Ishikawa (cell line): Measurements from ENCODE around the gene ABCB8.

ENCODE experiments used
- CEBPB ChIP-seq: IDR thresholded peaks from 2 replicates; pipeline ENCODE4 v1.6.1; 2012
- CREB1 ChIP-seq: IDR thresholded peaks from 2 replicates; pipeline ENCODE4 v1.6.1; 2012; ENCODE audit warnings: low read depth
- EGR1 ChIP-seq: IDR thresholded peaks from 2 replicates; pipeline ENCODE4 v1.6.1; 2012
- EP300 ChIP-seq: IDR thresholded peaks from 2 replicates; pipeline ENCODE4 v1.6.1; 2012; ENCODE audit warnings: borderline replicate concordance
- FOXM1 ChIP-seq: IDR thresholded peaks from 2 replicates; pipeline ENCODE4 v1.6.1; 2012; ENCODE audit warnings: low read depth, borderline replicate concordance
- MAX ChIP-seq: IDR thresholded peaks from 2 replicates; pipeline ENCODE4 v1.6.1; 2012
- NFIC ChIP-seq: IDR thresholded peaks from 2 replicates; pipeline ENCODE4 v1.6.1; 2012
- RAD21 ChIP-seq: IDR thresholded peaks from 2 replicates; pipeline ENCODE4 v1.6.1; 2012; ENCODE audit warnings: low read depth
- REST ChIP-seq: IDR thresholded peaks from 2 replicates; pipeline ENCODE4 v1.6.1; 2012; ENCODE audit warnings: low read depth, mild to moderate bottlenecking
- TAF1 ChIP-seq: IDR thresholded peaks from 2 replicates; pipeline ENCODE4 v1.6.1; 2012; ENCODE audit warnings: low read depth, mild to moderate bottlenecking
- TCF12 ChIP-seq: IDR thresholded peaks from 2 replicates; pipeline ENCODE4 v1.6.1; 2012; ENCODE audit warnings: low read depth
- TEAD4 ChIP-seq: IDR thresholded peaks from 2 replicates; pipeline ENCODE4 v1.6.1; 2012
- YY1 ChIP-seq: IDR thresholded peaks from 2 replicates; pipeline ENCODE4 v1.6.1; 2012; ENCODE audit warnings: low read depth
- ZBTB7A ChIP-seq: IDR thresholded peaks from 2 replicates; pipeline ENCODE4 v1.6.1; 2012; ENCODE audit warnings: low read depth
- TF ChIP-seq, protein P1 (sequence below): IDR thresholded peaks from 2 replicates; pipeline ENCODE4 v1.6.1; 2012

ABCB8 gene

GRCh38 chr7:151046603-151047573 lies 18.6 kb downstream of the ABCB8 start:
- TF ChIP-seq REST = no peak
- no peak for TF ChIP-seq RAD21
- TF ChIP-seq MAX = no peak
- no peak for TF ChIP-seq FOXM1
- TF ChIP-seq, protein P1, sequence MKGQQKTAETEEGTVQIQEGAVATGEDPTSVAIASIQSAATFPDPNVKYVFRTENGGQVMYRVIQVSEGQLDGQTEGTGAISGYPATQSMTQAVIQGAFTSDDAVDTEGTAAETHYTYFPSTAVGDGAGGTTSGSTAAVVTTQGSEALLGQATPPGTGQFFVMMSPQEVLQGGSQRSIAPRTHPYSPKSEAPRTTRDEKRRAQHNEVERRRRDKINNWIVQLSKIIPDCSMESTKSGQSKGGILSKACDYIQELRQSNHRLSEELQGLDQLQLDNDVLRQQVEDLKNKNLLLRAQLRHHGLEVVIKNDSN = no peak
- TF ChIP-seq ZBTB7A = no peak
- TF ChIP-seq EGR1 = no peak
- no peak for TF ChIP-seq TEAD4

GRCh38 chr7:151047976-151048815 lies 19.9 kb downstream of the ABCB8 start, which contains the start of gene ASIC3:
Gene ASIC3 (plus strand): TSS chr7:151048531. CDS start chr7:151048886, 355 bp downstream.
- TF ChIP-seq REST (no peak), RAD21 (no peak), EGR1 (no peak), EP300 (no peak), CEBPB (no peak), MAX (no peak), YY1 (no peak), NFIC (no peak; the same call in 1 of the 2 replicates), TEAD4 (no peak), TCF12 (no peak), TAF1 (no peak), CREB1 (no peak), FOXM1 (no peak), ZBTB7A (no peak)
- TF ChIP-seq, protein P1 = no peak

DNA sequence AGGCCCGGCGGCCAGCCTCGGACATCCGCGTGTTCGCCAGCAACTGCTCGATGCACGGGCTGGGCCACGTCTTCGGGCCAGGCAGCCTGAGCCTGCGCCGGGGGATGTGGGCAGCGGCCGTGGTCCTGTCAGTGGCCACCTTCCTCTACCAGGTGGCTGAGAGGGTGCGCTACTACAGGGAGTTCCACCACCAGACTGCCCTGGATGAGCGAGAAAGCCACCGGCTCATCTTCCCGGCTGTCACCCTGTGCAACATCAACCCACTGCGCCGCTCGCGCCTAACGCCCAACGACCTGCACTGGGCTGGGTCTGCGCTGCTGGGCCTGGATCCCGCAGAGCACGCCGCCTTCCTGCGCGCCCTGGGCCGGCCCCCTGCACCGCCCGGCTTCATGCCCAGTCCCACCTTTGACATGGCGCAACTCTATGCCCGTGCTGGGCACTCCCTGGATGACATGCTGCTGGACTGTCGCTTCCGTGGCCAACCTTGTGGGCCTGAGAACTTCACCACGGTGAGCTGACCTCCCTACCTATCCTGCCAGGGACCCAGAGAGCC lies 20.7 kb downstream of the ABCB8 start:
- TF ChIP-seq TEAD4 (no peak), FOXM1 (no peak), EGR1 (no peak), ZBTB7A (no peak), CREB1 (no peak), REST (no peak), RAD21 (no peak), EP300 (no peak), TAF1 (no peak), CEBPB (no peak), TCF12 (no peak), YY1 (no peak)
- TF ChIP-seq, protein P1 = no peak
